ENCODE data around the gene JAKMIP1.
"Not testable (repeated sequence)": the region's sequence is repeated elsewhere in the genome, so short reads cannot be mapped to it uniquely, and the experiment has no call there.

Gene JAKMIP1

DNA sequence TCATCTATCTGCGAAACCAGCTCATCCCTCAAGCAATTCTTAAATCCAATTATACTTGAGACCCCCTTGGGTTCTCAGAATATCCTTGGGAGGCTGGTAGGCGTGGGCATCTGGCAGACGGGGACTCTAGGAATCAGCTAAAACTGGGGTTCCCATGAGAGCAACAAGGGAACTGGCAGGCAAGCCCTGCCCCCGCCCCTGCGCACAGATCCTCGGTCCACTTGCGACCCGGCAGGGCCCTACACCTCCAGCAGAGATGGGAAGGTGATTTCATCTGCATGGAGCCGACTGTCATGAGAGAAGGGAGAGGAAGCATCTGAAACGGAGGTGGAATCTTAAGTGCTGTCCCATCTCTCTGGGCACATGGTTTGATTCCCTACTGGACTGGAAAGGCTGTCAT is 172.2 kb downstream of the JAKMIP1 start:
- no peak for DNase-seq

DNA sequence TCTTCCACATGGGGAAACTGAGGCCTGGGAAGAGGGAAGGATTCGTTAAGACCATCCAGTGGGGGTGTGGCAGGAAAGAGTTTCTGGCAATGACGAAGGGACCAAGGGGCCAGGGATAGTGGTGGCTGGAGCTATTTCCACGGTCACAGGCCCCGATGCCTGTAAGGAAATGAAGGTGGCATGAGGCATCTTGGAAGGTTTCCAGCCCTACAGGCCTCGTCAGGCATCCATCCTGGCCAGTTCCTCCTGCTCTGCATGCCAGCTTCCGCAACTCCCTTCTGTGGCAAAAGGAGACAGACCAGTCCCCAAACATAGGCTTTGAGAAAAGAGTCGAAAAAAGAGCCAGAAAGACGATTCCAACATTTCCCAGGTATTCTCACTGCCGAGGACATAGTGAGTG is 173.0 kb downstream of the JAKMIP1 start:
- DNase-seq: no peak

DNA sequence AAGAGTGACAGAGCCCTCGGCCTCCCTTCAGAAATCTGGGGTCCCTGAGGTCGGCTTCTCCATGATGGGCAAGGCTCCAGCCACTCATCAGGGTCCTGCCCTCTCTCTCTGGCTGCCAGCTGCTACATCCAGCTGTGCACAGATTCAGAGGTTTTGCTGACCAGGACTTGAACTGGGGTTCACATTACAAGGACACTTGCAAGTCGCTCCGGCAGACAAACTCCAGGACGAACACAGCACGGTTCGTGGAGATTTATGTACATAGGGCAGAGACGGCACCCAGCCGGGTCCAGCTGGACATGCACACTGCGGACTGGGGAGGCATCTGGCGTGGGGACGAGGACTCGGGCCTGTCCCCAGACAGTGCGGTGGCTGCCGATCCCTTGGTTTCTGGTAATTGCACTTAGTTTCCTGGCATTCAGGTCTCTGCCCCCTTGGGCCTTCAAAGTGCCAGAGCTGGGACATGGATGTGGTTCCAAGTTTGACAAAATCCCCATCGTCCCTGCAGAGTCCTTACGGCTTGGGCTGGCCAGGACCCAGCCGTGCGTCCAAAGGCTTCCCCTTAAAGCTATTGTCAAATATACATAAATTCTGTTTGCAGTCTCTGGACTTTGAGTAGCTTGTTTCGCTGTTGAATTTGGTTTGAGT is 175.9 kb downstream of the JAKMIP1 start:
- DNase-seq: no peak

DNA sequence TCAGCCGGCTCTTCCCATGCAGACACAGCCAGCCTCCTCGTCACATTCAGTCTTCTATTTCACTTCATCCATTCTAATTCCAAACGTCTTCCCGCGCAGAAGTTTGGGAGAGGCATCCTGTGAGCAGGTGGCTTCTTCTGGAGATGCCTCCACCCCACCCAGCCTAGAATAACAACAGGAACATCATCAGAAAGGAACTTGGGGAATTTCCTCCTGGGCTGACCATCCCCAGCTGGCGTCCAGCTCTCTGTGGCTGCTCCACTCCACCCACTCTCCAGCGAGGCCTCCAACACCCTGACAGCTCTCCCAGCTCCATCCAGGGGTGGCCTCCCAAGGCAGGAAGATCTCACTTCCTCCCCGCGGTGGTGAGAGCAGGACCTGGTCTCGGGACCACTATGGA is 176.6 kb downstream of the JAKMIP1 start:
- DNase-seq: no peak

DNA sequence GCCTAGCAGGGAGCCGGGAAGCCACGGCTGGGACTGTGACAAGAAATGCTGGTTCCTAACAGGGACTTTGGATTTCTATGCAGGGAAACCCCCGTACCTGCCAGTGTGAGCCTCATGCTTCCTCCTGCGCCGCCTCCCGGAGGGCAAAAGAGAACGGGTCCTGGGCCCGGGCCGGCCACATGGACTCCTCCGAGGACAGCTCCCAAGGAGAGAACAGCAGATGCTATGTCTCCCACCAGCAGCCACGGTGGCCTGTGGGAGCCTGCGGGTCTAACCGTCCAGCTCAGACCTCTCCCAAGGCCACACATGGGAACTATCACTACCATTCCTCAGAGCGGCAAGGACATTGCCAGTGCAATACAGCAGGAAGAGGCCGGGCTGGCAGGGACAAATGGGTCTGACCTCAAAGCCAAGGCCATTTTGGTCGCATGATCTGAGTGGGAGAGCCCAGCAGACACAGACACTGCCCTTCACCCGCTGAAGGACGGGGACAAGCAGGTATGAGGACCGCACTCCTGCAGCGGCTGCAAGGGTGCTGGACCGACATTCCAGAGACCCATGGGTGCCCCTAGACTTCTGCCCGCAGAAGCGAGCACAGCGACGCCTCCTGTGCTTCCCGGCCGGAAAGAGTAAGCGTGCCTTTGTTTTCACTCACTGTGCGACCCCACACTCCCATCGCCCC is 177.6 kb downstream of the JAKMIP1 start:
- DNase-seq: no peak

DNA sequence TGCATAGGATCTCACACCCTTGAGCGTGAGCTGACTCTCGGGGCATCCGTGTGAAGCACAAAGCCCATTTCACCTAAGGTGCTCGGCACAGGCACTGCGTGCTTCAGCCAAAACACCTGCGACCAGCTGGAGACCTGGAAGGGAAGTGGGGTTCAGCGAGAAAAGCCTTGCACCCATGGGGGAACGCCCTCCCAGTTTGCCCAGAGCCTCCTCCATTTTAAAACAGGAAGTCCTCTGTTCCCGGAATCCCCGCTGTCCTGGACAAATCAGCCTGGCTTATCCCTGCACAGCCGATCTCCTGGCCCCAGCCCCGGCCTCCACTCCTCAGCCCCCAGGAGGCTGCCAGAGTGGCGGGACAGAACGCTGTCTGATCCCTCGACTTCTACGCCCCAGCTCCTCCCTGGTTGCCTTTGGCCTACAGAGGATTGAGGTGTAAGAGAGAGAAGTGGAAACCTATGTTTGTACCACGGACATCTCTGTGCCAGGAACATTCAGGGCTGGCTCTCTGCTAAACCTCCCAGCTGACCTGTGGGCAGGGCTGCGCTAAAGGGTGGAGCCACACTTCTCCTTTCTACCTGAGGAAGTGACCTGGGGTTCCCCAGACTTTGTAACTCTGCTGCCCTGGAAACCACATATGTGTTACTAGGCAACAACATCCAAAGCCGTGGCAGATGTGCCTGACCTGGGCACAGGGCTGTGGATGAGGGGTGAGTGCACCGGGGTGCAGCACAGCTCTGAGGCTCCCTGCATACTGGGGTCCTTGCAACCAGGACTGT is 178.3 kb downstream of the JAKMIP1 start:
- DNase-seq: no peak

DNA sequence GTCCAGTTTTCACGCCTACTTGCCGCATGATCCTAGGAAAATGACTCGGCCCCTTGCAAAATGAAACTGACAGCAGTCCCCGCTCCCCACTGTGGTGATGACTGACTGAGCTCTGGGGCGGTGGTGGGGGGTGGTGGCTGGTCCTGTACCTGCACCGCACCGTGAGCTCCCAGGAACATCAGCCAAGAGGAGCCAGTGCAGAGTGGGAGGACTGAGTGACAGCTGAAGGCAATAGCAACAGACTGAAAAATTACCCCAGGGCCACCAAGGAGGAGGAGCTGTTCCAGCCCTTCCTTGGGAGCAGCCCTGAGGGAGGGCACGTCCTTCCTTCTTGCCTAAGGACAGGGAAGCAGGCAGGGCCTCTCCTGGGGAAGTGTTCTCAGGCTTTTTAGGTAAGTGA is 179.7 kb downstream of the JAKMIP1 start:
- DNase-seq: no peak

DNA sequence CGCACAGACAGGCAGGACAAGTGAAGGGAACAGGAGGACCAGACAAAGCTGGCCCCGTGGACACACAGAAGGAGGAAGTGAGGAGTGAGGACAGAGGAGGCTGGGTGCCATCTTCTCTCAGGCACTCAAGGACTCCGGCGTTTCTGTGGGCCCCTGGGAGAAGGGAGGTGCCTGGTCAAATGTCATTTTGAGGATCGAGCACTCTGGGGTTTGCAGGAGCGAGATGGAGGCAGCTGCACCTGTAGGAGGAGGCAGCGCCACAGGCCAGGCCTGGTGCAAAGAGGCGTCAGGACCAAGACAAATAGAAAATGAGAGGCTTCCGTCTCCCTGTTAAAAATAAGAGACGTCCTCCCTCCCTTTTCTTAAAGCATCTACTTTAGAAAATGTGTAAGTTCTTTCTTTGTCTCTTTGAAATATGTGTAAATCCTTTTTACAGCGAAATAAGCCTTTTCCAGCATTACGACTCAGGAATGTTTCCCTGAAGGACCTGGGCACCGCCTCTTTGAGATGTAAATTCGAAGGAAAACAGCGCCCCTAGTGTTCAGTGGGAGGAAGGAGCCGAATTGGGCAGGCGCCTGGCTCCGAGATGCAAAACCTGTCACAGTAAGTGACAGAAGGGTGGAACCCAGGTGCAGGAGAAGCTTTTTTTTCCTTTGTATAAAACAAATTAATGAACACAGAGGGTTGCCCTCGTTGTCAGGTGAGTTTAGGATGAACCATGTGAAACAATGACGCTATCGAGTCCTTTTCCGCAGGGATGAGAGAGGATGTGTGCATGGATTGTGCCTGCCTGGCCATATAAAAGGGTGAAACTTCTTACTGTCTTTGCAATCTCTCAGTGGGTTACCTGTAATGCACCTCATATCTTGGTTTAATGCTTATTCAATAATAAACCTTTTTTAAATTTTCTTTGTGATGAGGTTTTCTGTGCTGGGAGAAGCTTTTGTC is 180.8 kb downstream of the JAKMIP1 start:
- peak; percentile 10 for DNase-seq

DNA sequence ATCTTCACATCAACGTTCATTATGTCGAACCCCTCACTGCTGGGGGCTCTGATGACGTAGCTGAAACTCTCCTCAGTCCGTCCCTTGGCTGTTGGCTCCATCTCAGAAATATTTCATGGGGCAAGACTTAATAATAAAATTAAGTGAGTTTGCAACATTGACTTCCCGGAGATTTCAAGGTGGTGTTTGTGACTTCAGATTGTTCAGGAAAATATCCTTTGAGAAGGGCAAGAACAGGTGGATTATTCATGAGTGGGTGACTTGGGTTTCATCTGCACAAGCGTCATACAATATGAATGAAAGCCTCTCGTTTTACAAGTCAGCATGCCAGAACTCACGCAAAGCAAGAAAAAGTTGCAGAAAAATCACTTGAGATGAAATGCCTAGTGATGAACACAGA is 182.0 kb downstream of the JAKMIP1 start, which contains the start of gene C4orf50:
Gene C4orf50, minus strand, starts transcription at position 101 of the 400 bp plus-strand sequence.
- DNase-seq: no peak

DNA sequence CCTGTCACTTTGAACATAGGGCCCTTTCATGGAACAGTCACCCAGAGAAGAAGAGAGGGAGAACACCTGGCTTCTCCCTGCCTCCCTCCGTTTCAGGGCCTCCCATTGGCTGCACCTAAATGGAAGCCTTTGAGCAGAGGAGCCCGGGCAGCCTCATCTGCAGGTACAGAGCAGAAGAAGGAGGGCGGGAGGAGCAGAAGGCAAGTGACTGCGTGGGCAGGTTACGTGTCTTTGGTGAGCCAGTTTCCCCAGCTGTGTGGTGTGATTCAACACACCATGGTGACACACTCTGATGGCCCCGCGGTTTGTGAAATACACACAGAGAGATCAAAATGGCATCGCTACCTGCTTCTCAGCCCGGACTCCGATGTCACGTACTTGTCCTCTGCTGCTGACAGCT is 182.5 kb downstream of the JAKMIP1 start:
- no peak for DNase-seq

DNA sequence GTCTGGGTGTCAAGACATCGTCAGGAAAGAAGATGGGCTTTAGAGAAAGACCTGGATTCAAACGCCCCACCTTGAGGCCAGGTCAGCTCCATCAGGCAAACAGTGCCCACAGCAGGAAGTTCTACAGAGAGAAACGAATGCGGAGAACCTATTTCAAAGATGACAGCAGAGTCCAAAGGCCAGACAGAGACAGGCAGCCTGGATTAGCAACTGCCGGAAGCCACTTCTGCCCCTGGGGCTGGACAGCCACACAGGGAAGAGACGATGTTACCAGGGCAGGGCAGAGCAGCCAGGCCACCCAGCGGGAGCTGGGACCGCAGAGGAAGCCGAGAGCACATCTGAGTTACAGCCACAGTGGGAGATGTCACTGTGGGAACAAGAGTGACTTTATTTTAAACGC is 183.3 kb downstream of the JAKMIP1 start:
- DNase-seq: no peak

DNA sequence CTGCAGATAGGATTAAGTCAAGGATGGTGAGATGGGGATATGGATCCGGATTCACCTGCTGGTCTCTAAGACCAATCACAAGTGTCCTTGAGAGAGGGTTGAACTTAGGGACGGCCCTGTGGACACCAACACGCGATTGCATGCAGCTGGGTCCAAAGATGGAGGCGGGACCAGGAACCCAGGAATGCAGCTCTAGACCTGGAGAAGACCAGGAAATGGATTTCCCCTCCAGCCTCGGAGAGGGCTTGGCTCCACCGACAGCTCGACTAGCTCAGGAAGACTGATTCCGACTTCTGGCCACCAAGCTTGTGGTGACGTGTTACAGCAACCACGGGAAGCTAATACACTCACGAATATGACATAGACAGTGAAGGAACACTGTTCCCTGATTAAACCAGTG is 186.8 kb downstream of the JAKMIP1 start:
- DNase-seq: no peak

DNA sequence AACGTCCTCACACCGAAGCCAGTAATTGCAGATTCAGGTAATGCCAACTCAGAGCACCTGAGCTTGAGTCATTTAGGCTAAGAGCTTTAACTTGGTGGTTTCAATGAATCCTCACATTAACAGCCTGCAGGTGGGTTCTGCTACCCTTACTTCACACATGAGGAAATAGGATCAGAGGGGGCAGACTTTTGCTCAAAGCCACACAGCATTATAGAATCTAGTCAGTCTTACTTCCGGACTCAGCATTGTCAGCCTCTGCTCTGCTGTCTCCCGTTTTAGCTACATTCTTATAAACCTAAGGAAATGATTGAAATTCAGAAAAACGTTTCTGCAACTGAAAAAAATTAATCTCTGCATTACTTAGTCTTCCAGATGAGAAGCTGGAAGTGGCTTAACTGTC is 188.1 kb downstream of the JAKMIP1 start:
- DNase-seq: no peak

DNA sequence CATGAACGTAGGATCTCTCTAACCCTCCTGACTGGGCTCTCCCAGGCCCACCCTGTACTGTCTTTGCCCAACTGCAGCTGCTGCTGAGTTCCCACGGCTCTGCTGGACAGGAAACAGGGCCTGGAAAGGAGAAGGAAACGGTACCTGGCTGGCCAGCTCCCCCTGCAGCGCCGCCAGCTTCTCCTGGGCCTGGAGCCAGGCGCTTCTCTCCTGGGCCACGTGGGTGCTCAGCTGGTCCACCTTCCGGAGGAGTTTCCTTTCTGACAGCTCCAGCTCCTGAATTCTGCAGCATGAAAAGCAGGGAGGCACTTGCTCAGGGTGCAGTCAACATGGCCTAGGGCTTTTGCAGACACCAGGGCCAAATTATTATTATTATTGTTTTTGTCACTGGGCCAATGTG is 188.7 kb downstream of the JAKMIP1 start:
- no peak for DNase-seq

DNA sequence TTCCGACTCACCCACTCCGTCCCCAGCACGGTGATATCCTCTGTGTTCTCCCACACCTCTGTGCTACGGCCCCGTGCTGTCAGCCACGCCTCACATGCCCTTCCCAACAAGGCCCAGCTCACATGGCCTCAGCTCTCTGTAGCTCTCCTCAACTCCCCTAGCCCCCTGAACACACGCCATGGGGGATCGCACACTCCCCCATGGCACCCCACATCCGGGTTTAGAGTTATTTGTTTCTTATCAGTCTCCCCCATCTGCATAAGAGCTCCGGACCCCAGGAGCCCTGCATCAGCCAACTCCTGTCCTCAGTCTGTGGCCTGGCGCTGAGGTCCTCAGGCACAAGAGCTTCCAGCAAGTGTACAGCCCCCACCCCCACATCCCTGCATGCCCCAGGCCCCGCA is 189.1 kb downstream of the JAKMIP1 start:
- no peak for DNase-seq

DNA sequence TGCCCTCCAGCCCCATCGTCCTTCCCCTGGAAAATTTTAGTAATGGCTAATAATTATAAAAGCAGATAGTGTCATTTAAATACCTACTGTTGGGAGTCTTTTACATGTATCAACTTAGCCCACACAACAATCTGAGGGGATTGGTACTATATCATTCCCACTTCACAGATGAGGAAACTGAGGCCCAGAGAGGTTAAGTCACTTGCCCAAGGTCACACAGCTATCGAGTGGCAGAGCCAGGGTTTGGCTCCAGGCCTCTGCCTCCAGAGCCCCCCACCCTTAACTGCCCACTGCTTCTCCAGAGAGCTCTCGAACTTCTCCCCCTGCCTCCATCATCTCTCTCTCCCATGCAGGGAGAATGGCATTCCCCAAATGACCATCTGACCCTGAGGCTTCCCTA is 189.6 kb downstream of the JAKMIP1 start:
- no peak for DNase-seq

DNA sequence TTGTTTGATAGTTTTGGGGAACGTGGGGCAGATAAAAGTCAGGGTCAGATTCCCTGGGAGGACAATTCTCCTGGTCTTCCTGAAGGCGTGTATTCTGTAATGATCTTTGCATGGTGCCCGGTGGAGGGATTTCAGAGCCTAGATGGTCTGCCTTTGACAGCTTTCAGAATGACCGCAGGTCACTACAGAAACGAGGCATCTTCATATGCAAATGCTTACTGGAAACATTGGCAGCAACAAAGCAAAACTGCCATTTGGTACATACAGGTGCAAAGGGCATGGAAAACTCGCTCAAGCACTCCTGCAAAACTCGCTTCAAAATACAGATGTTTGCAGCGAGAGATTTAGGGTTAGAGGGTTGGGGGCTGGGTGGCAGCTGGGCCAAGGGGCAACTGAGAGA is 190.9 kb downstream of the JAKMIP1 start:
- DNase-seq: no peak

DNA sequence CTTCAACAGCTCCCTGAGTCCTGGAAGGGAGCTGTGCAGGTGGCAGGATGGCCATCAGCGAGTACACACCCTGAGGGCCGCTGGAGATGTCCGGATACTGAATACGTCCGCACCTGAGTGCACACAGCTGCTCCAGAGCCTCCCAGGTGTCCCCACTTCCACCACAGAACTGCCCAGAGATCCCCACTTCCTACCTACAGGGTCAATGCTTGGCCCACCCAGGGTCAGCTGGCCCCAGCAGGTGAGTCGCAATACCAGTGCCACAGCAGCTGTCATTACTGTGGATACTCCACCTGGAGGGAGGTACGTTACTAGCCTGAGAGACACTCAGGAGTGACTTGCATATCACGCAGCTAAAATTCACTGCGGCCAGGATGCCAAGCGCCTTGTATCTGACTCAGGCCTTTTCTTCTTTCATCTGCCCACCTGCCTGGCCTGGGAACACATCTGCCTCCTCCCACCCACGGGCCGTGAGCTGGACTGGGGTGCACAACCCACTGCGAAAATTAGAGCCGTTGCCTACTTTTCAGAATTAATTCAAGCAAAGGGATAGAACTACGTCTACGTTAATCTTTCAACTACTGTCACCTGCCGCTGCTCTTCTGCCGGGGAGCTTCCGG is 191.5 kb downstream of the JAKMIP1 start:
- DNase-seq: no peak

DNA sequence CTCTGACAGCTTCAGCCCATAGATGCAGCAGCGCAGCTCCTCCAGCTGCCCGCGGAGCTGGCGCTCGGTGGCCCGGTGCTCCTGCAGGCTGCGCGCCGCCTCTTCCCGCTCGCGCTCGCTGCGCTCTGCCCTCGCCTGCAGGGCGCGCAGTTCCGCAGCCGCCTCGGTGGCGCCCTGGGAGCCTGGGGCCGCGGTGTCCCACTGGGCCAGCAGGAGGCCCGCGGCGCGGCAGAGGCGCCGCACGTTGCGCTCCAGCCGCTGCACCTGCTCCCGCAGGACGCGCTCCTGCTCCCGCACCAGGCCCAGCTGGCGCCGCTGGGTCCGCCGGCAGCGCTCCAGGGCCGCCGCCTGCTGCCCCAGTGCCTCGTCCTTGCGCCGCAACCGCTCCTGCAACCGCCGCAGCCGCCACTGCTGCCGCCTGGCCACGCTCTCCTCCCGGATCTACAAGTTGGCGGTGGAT is 192.2 kb downstream of the JAKMIP1 start:
- no peak for DNase-seq

DNA sequence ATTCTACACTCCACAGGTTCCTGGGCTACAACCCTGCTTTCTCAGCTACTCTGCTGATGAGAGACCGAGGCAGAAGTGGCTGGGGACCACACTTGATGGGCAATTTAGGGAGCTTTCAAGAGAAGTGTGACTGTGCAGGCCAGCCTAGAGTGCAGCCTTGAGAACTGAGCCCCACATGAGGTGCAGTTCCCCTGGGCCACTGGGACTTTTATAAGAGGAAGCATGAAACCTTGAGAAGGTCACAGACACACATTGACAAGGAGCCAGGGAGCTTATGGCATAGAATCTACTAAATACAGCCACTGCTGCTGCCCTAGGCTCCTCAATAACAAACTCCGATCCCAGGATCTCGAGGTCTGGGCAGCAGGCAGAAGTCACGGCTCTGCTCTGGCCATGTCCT is 195.2 kb downstream of the JAKMIP1 start:
- DNase-seq: no peak

DNA sequence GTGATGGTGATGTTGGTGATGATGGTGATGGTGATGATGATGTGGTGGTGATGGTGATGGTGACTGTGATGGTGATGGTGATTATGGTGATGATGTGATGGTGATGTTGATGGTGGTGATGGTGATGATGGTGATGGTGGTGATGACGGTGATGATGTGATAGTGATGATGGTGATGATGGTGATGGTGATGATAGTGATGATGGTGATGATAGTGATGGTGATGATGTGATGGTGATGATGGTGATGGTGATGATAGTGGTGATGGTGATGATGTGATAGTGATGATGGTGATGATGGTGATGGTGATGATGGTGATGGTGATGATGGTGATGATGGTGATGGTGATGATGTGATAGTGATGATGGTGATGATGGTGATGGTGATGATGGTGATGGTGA is 196.9 kb downstream of the JAKMIP1 start:
- DNase-seq: not testable (repeated sequence)

DNA sequence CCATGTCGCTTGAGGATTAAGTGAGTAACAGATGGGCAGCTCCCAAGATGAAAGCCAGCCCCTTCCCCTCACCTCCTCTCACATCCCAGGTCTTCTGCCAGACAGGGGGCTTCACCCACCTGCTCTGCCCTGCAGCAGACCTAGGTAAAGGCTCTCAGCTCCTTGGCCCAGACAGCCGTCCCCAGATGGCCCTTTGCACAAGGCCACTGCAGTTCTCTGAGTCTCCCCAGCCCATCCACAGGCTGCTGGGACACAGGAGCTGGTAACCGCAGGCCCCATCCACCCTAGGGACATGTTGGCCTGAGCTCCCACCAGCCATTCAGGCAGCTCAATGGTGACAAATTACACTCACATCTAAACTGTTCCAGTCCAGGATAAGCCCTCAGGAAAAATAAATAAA is 197.4 kb downstream of the JAKMIP1 start:
- DNase-seq: no peak
